ENCODE data around the gene NOL12.

NOL12 gene

GRCh38 chr22:37659897-37660708, 26.0 kb upstream of the NOL12 start:
- DNase-seq = no peak

- DNase-seq = no peak
These were observed 25.5 kb upstream of the NOL12 start for GRCh38 chr22:37660709-37661045.

GRCh38 chr22:37661160-37661924, 24.8 kb upstream of the NOL12 start:
- DNase-seq = no peak

GRCh38 chr22:37662039-37662438, 24.1 kb upstream of the NOL12 start:
- no peak for DNase-seq

- DNase-seq = no peak
These were observed 22.5 kb upstream of the NOL12 start for GRCh38 chr22:37663521-37664140.

GRCh38 chr22:37664249-37665101, 21.7 kb upstream of the NOL12 start:
- DNase-seq = no peak

- no peak for DNase-seq
These were observed 20.7 kb upstream of the NOL12 start for GRCh38 chr22:37665487-37665886.

GRCh38 chr22:37669586-37669985, 16.6 kb upstream of the NOL12 start:
- no peak for DNase-seq

GRCh38 chr22:37672206-37672919, 13.8 kb upstream of the NOL12 start:
- DNase-seq = no peak

GRCh38 chr22:37672920-37673455, 13.2 kb upstream of the NOL12 start:
- DNase-seq = no peak

GRCh38 chr22:37674248-37674647, 11.9 kb upstream of the NOL12 start:
- DNase-seq = no peak

- peak; percentile 58 for DNase-seq
These were observed 10.9 kb upstream of the NOL12 start, which contains the start of gene LGALS1 for GRCh38 chr22:37674951-37675929. Gene LGALS1, plus strand, starts transcription at chr22:37675636. Its CDS starts 67 bp downstream, at chr22:37675703.

GRCh38 chr22:37675930-37676735, 10.0 kb upstream of the NOL12 start:
- no peak for DNase-seq

GRCh38 chr22:37676736-37677492, 9.2 kb upstream of the NOL12 start:
- DNase-seq = peak; percentile 94

GRCh38 chr22:37677493-37677974, 8.6 kb upstream of the NOL12 start:
- DNase-seq = no peak

GRCh38 chr22:37678372-37678771, 7.8 kb upstream of the NOL12 start:
- DNase-seq = no peak

- no peak for DNase-seq
These were observed 6.5 kb upstream of the NOL12 start for GRCh38 chr22:37679670-37680069.

- DNase-seq = no peak
These were observed 5.8 kb upstream of the NOL12 start for GRCh38 chr22:37680191-37680851.
